Measurements from ENCODE around the gene ANAPC10. TPM values are rescaled to one million over a fixed set of nuclear protein-coding genes. Genes with fewer than 3 reads are reported as not detected.

ANAPC10 gene
- total RNA-seq, 2 donors from 2014 or later, result 22.3 to 31.4 TPM

- no peak for TF ChIP-seq POLR2A (IDR thresholded peaks at IDR 0.05)
- TF ChIP-seq POLR2AphosphoS5 (IDR thresholded peaks at IDR 0.05), result no peak
- TF ChIP-seq, protein P1, sequence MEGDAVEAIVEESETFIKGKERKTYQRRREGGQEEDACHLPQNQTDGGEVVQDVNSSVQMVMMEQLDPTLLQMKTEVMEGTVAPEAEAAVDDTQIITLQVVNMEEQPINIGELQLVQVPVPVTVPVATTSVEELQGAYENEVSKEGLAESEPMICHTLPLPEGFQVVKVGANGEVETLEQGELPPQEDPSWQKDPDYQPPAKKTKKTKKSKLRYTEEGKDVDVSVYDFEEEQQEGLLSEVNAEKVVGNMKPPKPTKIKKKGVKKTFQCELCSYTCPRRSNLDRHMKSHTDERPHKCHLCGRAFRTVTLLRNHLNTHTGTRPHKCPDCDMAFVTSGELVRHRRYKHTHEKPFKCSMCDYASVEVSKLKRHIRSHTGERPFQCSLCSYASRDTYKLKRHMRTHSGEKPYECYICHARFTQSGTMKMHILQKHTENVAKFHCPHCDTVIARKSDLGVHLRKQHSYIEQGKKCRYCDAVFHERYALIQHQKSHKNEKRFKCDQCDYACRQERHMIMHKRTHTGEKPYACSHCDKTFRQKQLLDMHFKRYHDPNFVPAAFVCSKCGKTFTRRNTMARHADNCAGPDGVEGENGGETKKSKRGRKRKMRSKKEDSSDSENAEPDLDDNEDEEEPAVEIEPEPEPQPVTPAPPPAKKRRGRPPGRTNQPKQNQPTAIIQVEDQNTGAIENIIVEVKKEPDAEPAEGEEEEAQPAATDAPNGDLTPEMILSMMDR (IDR thresholded peaks at IDR 0.05), result no peak
- Histone ChIP-seq H3K27ac (no peak overlapping the region), H3K4me1 (replicated peaks) (no peaks in the 10 kb centered on the region), H3K4me3 (no peak overlapping the region), H3K27me3 (replicated peaks; ENCODE audit: insufficient read depth) (no peaks in the 10 kb centered on the region), H3K9me3 (no peaks in the 10 kb centered on the region), H3K36me3 (no peaks in the 10 kb centered on the region)
- WGBS, result 57% methylated on average over 3 of the region's 3 CpGs
- DNase-seq (ENCODE audit: low spot score), result no peak
- intact Hi-C loops (cut with DNase I), result no loop called here
Observed at GRCh38 chr4:145042601-145043285, 55.3 kb downstream of the ANAPC10 start.

DNA sequence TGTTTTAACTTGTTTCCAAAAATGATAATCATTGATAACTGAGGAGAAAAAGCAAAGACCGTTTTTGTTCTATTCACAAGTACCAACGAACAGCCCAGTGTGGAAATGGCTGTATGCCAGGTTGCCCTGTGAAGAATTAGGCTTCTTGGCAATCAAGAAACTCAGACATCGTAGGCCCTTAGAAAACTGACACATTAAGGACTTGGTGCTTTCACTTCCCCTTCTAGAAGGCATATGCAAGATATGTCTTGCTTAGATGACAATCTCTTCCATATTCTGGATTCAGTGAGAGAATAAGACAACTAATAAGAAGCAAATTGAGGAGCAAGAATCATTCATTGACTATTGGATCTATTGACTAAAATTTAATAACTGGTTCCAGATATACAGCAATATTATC lies 56.6 kb downstream of the ANAPC10 start:
- Histone ChIP-seq H3K27me3 (replicated peaks; ENCODE audit: insufficient read depth) (no peaks in the 10 kb centered on the region), H3K4me1 (replicated peaks) (no peaks in the 10 kb centered on the region), H3K27ac (no peak overlapping the region), H3K4me3 (no peak overlapping the region), H3K9me3 (no peaks in the 10 kb centered on the region), H3K36me3 (no peaks in the 10 kb centered on the region)
- 64% methylated on average over 3 of the region's 3 CpGs for WGBS
- intact Hi-C loops (cut with DNase I), result no loop called here
- DNase-seq (ENCODE audit: low spot score), result no peak
- TF ChIP-seq POLR2A (IDR thresholded peaks at IDR 0.05), result no peak
- TF ChIP-seq POLR2AphosphoS5 (IDR thresholded peaks at IDR 0.05), result no peak
- TF ChIP-seq, protein P1 (IDR thresholded peaks at IDR 0.05), result no peak

DNA sequence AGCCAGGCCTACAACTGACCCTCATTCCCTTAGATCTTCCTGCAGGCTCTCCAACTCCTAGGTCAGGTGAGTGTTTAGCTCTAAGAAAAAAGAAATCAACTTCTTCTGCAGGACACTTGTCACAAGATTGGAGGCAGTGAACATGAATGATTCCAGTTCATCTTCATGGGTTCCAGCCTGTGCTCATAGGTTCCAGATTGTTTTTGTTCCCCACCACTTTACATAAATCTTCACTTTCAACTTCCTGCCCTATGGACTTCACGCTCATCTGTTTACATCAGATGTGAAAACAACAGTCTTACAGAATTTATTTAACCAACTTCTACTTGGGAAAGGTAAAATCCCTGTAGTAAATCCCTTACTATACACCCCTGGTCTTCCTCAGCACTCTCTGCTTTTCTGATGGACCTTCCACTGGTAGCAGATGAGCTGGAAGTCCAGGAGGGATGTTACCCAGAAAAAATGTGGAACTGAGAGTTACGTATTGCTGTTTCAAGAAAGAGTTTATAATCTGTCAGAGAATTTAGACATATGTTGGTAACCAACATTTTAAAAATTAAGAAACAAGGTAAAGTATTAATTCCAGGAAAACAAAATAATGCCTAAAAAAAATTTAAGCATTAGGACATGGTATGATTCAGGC lies 62.4 kb downstream of the ANAPC10 start:
- DNase-seq (ENCODE audit: low spot score), result no peak
- H3K4me3 ChIP-seq, result no peak overlapping the region
- no peak overlapping the region for H3K27ac ChIP-seq
- H3K27me3 ChIP-seq (replicated peaks; ENCODE audit: insufficient read depth), result no peaks in the 10 kb centered on the region
- TF ChIP-seq POLR2A (IDR thresholded peaks at IDR 0.05) (no peak), POLR2AphosphoS5 (IDR thresholded peaks at IDR 0.05) (no peak)
- TF ChIP-seq, protein P1 (IDR thresholded peaks at IDR 0.05), result no peak
- 89% methylated on average over 2 of the region's 2 CpGs for WGBS
- intact Hi-C loops (cut with DNase I), result no loop called here
- no peaks in the 10 kb centered on the region for H3K9me3 ChIP-seq
- no peaks in the 10 kb centered on the region for H3K4me1 ChIP-seq (replicated peaks)
- H3K36me3 ChIP-seq, result no peaks in the 10 kb centered on the region

GRCh38 chr4:145034727-145035211 lies 63.2 kb downstream of the ANAPC10 start:
- H3K36me3 ChIP-seq, result no peaks in the 10 kb centered on the region
- H3K9me3 ChIP-seq, result no peaks in the 10 kb centered on the region
- H3K4me3 ChIP-seq, result no peak overlapping the region
- no peak overlapping the region for H3K27ac ChIP-seq
- H3K27me3 ChIP-seq (replicated peaks; ENCODE audit: insufficient read depth), result no peaks in the 10 kb centered on the region
- DNase-seq (ENCODE audit: low spot score), result no peak
- intact Hi-C loops (cut with DNase I), result no loop called here
- WGBS, result 96% methylated on average over 6 of the region's 6 CpGs
- no peaks in the 10 kb centered on the region for H3K4me1 ChIP-seq (replicated peaks)
- TF ChIP-seq, protein P1 (IDR thresholded peaks at IDR 0.05), result no peak
- TF ChIP-seq POLR2AphosphoS5 (IDR thresholded peaks at IDR 0.05), result no peak
- TF ChIP-seq POLR2A (IDR thresholded peaks at IDR 0.05), result no peak

GRCh38 chr4:145019346-145019745 lies 78.7 kb downstream of the ANAPC10 start:
- Histone ChIP-seq H3K4me1 (replicated peaks) (no peaks in the 10 kb centered on the region), H3K9me3 (no peaks in the 10 kb centered on the region), H3K36me3 (no peaks in the 10 kb centered on the region), H3K4me3 (no peak overlapping the region), H3K27ac (no peak overlapping the region), H3K27me3 (replicated peaks; ENCODE audit: insufficient read depth) (no peaks in the 10 kb centered on the region)
- 78% methylated on average over 1 of the region's 1 CpG for WGBS
- no peak for TF ChIP-seq POLR2AphosphoS5 (IDR thresholded peaks at IDR 0.05)
- TF ChIP-seq, protein P1 (IDR thresholded peaks at IDR 0.05), result no peak
- TF ChIP-seq POLR2A (IDR thresholded peaks at IDR 0.05), result no peak
- DNase-seq (ENCODE audit: low spot score), result no peak
- intact Hi-C loops (cut with DNase I), result no loop called here
